Stimulated activated CD8-positive, alpha-beta memory T cell treated with anti-CD3 and anti-CD28 coated beads, Interleukin-7, amount 100 ng/mL, for 48 hours (primary cell): ENCODE results near the gene PRKCE.

Experiments used
- DNase-seq, 2 donors: peaks; one replicate each; pipeline ENCODE4 v3.0.0-alpha.2; 2020; ENCODE audit warnings: low read depth in 1 of 2; ENCODE audit errors: extremely low read depth in 1 of 2

Gene PRKCE

DNA sequence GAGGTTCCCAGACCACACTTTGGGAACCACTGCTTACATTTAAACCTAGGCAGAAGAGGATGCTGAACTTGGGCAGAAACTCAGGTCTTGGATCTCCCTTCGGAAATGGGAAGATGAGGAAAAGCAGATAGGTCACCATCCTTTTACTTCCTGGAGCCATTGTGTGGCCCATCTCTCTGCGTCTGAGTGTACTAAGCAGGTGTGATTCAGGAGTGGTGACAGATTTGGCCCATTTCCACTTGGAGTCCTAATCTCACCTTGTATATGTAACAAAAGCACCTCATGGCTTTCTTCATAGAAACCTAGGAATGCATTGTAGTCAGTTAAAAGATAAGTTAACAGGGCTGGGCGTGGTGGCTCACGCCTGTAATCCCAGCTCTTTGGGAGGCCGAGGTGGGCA is 71.0 kb downstream of the PRKCE start:
- no peak for DNase-seq

DNA sequence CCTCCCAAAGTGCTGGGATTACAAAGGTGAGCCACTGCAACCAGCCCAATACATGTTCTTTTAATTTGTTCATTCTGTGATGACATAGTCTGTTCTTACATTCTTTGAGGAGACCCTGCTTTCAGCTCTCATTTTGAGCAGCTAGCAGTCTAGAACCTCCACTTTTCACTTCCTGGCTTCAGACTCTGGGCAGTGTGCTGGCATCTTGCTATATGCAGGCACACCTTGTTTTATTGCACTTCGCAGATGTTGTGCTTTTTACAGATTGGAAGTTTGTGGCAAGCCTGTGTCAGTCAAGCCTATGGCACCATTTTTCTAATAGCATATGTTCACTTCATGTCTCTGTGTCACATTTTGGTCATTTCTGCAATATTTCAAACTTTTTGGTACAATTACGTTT is 72.4 kb downstream of the PRKCE start:
- no peak for DNase-seq

DNA sequence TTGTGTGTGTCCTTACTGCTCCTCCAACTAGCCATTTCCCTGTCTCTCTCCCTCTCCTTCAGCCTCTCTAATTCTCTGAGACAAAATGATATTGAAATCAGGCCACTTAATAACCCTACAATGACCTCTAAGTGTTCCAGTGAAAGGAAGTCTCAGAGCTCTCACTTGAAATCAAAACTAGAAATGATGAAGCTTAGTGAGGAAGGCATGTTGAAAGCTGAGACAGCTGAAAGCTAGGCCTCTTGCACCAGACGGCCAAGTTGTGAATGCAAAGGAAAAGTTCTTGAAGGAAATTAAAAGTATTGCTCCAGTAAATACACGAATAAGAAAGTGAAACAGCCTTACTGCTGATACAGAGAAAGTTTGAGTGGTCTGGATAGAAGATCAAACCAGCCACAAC is 72.9 kb downstream of the PRKCE start:
- no peak for DNase-seq

DNA sequence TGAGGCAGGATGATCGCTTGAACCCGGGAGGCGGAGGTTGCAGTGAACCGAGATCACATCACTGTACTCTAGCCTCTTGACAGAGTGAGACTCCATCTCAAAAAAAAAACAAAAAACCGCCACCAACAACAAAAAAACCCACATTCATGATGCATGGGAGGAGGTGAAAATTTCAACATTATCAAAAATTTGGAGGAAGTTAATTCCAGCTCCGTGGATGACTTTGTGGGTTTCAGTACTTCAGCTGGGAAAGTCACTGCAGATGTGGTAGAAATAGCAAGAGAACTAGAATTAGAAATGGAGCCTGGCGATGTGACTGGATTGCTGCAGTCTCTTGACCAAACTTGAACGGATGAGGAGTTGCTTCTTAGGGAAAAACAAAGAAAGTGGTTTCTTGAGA is 74.3 kb downstream of the PRKCE start:
- no peak for DNase-seq

DNA sequence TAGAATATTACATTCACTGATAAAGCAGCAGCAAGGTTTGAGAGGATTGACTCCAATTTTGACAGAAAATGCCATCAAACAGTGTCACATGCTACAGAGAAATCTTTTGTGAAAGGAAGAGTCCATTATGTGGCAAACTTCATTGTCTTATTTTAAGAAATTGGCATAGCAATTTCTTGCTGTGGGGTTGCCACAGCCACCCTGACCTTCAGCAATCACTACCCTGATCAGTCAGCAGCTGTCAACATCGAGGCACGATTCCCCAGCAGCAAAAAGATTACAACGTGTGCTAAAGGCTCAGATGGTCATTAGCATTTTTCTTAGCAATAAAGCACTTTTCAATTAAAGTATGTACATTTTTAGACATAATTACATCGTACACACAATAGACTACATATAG is 74.7 kb downstream of the PRKCE start:
- no peak for DNase-seq

DNA sequence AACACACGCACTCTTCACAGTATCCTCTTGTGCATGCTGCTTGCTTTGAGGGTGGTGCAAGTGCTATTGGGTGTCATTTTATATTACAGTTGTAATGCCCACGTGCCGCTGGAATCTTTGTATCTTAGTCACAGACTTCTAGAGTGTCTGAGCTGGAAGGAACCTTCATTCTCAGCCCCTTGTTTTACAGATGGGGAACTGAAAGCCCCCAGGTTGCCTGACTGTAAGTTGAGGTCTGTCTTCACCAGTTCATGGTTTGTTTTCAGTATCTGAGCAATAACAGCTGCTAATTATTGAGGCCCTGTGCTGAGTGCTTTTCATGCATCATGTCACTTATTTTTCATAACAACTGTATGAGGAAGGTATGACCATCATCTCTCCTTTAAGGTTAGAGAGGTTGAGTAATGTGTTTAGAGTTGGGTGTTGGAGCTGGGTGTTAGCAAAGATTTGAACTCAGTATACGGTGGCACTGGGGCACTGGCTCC is 77.0 kb downstream of the PRKCE start:
- no peak for DNase-seq

DNA sequence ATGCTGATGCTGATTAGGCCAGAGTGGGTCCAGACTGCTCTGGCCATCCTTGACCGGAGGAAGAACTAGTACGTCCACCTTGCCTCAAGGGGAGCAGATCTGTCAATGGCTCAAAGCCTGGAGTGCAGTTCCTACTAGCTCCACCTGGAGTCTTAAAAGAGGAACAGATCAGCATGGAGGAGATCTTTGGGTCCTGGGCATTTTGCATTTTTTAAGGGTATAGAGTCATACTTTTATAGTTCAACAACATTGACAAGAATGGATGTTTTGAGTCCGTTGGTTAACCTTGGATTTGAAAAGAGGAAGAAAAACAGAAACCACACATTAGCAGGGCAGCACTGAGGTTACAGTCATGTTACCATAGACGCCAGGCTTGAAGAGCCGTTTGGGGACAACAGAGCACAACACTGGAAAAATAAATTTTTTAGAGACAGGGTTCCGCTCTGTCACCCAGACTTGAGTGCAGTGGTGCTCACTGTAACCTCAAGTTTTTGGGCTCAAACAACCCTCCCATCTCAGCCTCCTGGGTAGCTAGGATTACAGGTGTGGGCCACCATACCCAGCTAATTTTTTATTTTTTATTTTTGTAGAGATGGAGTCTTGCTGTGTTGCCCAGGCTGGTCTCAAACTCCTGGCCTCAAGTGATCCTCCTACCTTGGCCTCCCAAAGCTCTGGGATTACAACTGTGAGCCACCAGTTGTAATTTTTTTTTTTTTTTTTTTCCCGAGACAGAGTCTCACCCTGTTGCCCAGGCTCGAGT is 78.5 kb downstream of the PRKCE start:
- no peak for DNase-seq

DNA sequence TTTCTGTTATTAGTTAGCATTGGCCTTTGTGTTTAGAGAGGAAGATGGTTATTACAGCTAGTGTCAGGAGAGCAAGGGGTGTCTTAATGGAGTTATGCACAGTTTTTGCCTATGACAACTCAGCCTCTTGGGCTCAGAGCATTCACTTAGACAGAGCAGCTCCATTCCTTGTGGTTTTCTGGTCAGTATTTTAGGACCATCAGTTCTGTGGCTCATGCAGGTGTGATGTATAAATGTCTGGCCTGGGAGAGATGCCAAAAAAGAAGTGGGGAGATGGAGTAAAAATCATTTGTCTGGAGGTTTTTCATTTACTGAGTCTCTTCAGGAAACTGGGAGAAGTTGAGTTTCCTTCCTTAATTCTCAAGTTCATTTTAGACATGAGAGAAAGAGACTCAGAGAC is 79.7 kb downstream of the PRKCE start:
- DNase-seq = no peak

DNA sequence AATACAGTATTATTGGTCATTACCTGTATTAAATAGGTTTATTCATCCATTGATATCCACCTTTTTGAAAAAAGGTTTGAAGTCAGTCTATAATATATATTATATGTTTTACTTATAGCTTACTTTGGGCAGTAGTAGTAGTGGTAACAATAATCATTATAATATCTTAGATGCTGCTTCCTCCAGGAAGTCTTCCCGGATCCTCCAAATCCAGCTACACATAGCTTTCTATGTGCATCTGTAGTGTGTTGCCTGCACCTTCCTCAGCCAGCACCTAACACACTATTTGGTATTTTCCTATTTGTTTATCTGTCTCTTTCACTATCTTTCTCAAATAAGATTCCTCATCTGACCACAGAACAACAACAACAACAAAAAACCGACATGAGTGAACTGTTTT is 81.0 kb downstream of the PRKCE start:
- DNase-seq = no peak

DNA sequence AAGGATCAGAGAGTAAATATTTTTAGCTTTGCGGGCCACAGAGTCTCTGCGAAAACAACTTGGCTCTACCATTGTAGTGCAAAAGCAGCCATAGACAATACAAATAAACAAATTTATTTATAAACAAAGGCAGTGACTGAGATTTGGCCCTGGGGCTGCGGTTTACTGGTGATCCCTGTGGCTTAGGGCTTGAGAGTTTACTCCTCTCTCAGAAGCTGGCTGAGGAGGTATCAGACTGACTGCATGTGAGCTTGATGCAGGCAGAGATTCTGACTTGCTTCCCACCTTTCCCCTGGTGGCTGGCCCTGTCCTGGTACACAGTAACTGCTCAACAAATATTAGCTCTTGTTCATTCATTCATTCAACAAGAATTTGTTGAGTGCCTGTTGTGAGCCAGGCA is 81.5 kb downstream of the PRKCE start:
- no peak for DNase-seq

DNA sequence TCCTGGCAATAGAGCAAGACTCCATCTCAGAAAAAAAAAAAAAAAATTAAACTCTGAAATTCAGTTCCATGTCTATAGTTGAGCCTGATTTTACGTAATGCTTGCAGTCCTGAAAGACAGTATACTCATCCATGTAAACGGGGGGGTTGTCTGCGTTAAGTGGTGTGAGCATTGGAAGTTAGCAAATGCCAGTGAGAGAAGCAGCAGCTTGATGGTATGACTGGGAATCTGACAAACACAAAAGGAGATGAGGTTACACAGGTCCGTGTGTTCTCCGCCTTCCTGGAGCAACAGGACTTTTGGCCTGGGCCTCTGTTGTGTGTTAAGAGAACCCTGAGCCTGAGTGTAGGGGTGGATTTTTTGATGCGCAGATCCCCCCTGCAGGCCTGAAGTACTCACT is 82.9 kb downstream of the PRKCE start:
- no peak for DNase-seq

DNA sequence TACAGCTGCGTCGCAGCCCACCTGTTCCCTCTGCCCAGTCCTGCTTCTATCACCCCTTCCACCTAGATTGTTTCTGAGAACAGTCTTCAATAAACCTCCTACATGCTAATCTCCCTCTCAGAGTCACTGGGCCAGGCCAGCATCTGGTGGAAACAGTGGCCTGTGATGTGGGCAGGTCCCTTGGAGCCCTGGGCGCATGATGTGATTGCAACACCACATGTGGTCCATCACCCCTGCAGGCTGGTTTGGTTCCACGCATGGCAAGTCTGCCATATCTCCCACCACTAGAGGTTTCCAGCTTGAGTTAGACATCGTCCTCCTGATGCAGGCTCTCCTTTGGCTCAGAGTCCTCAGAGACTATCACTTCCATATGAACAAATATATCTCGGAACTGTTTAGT is 83.5 kb downstream of the PRKCE start:
- DNase-seq = no peak

DNA sequence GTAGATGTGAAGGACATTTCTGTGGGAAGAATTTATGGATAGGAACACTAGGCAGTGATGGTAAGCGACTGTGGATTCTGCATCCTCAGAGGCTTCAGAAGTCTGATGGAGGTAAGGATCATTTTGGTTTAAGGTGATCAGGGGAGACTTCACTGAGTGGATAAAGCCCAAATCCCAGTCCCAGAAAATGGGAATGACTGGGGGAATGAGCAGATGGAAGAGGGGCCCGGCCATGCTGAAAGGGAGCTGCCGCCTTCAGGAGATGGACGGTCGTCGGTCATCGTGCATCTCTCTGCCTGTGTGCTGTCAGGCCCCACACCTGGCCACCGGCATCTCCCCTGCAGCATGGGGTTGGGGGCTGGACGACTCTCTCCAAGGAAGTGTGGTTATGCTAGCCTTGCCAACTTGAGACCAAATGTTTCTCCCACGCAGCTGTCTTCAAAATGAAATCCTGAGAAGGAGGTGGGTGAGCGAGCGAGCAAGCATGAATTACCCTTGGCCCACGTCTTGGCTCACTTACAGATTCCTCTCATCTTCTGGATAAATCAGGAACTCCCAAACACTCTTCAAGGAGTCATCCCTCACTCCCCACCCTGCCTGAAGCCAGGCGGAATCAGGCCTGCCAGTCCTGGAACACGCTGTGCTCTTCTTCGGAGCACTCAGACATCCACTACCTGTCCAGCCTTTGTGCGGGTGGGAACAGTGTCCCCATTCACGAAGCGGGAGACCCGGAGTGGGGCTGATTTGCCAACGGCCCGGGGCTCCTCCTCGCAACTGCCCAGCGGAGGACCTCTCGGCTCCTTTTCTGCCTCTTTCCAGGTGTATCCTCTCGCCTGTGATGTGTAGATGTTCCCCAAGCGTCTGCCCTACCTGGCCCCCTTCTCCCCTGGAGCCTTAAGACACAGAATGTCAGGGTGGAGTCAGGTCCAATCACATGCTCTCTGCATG is 85.6 kb downstream of the PRKCE start:
- DNase-seq = no peak

DNA sequence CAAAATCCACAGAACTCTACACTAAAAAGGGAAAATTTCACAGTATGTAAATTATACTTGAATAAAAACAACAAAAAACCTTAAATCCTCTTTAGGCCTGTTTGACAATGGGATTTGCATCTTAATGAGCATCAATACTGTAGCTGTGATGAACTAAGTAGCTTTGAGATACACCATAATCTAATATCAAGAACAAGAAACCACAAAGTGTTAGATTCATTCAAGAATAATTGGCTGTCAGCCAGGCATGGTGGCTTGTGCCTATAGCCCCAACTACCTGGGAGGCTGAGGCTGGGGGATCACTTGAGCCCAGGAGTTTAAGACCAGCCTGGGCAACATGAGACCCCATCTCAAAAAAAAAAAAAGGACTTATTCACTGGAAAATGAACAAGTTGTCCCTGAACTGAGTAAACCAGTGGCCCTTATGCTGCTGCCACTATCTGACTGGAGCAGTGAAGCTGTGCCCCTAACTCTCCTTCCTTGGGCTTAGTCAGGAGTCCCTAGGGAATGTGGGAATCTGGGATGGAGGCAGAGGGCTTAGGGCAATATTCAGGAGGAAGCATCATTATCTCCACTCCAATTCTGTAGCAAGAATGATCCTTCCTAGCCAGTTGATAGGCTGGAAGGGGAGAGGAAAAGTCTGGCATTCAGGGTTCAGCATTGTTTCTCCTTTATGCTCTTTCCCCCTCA is 88.5 kb downstream of the PRKCE start:
- no peak for DNase-seq

DNA sequence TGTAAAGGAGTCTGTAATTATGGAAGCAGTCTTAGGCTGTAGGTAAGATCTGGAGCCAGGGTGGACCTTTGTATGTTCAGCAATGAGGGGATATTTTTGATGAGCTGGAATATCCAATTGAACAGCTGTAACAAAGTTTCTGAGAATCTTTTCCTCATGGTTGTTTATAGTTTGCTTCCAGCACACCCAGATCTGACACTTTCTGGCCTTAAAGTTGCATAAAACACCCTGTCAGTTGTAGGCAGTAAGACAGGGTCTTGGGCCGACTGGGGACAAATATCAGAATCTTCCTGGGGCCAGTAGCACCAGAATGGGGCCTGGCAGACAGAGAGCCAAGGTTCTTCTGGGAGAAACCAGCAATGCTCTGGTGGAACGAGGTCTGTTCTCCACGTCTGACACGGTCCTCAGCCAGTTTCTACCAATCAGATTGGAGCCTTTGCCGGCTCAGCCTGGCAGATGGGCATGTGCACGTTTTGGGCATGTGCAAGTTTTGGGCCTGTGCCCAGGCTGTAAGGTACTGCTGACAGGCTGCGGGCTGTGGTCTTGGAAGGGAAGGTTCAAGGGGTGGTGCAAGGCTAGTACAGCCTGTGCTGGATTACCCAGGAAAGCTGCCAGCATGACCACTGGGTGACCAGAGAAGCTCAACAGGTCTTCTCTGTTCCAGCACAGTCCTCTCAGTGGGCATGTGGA is 89.8 kb downstream of the PRKCE start:
- DNase-seq = no peak

DNA sequence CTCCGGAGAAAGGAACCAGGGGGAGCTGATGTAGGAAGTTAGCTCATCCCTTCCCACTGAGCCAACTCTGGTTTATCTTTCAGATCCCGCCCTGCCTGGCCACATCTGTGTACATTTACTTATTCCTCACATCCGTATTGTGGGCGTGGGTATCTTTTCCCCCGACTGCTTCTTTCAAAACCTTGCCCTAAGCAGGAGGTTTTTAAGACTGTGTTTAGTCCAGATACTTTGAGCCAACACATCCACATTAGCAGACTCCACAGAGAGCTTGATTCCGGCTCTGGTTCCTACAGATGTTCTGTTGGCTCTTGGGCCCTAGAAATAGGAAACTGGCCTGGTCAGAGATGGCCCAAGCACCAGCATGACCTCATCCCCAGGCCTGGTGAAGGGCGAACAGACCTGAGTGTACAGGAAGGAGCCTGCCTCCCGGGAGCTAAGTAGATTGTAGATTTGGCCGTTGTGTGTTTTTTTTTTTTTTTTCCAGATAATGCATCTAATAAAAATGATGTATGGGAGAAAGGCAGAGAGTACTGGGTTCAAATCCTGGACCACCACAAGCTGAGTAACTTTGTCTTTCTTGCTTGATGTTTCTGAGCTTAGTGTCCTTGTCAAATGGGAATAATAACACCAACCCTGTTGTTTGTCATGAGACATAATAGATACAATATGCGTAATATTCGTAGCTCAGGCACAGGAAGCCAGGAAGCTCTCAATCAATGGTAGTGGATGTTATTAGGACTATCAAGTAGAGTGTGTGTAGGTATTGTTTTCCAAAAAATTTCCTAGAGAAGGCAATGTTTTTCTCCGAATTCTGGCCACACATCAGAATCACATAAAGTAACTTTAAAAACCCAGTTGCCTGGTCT is 92.3 kb downstream of the PRKCE start:
- no peak for DNase-seq

DNA sequence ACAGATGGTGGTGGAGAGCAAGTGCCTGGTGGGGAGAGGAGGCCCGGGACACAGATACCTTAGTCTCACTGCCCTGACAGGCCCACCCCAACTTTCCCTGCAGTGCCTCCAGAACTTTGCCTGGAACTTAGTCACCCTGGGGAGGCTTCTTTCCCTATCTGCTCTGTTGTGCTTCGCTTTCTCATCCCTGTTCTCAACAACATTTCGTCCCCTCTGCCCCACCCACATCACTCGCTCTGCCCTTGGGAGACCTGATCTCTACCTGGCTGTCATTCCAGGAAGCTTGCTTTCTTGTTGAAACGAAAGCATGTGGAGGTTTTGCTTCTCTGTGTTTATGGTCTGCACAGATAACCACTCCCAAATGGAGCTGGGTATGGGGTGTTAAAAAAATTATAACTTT is 93.8 kb downstream of the PRKCE start:
- no peak for DNase-seq

DNA sequence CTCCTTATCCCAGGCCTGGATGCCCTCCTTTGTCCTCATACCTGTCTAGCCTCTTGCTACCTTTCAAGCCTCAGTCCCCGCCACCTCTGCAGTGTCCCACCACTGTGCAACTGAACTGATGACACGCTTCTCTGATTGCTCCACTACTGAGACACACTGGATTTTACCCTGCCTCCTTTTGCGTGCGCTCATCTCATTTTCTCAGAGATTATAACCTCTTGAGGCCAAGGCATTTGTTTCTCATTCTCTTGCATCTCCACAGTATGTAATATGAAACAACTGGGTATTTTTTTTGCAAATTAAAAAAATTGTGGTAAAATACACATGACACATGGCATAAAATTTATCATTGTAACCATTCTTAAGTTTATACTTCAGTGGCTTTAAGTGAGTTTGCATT is 95.4 kb downstream of the PRKCE start:
- DNase-seq = no peak

DNA sequence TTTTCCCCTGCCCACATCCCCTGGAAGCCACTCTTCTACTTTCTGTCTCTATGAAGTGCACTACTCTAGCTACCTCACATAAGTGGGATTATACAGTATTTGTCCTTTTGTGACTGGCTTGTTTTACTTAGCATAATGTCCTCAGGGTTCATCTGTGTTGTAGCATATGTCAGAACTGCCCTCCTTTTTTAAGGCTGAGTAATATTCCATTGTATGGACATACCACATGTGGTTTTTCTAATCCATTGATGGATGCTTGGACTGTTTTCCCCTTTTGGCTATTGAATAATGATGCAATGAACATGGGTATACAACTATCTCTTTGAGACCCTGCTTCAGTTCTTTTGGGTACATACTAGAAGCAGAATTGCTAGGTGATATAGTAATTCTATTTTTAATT is 95.9 kb downstream of the PRKCE start:
- DNase-seq = no peak

DNA sequence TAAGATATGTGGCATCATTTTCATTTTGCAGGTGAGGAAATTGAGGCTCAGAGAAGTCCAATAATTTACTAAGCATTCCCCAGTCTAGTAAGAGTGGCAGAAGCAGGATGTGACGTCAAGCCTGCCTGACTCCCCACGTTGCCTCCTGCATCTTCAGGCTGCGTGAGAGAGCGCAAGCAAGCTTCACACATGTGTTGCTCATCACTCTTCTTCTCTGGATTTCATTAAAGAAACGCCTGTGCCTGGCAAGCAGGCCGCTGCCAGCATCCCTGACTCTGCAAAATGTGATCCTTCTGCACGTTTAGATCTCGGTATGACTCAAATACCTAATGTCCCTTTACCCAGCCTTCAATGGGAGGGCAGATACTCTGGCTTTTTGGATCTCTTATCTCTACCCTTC is 96.8 kb downstream of the PRKCE start:
- DNase-seq = no peak
